Vagina (tissue), 2 donors: ENCODE results near the gene PRRT1.

ENCODE experiments used
- POLR2A ChIP-seq, 2 donors: fragments of 450-650 bp; IDR thresholded peaks; one replicate each; pipeline ENCODE4 v1.6.1; 2017; ENCODE audit warnings: antibody characterized with exemption in 2 of 2, mild to moderate bottlenecking in 2 of 2, moderate library complexity in 2 of 2
- TF ChIP-seq, protein P1 (sequence below), 3 experiments: fragments of 450-650 bp in 2 of 3; fragments of 200-600 bp in 1 of 3; sonication (generic) in 1 of 3; IDR thresholded peaks; one replicate each; pipeline ENCODE4 v1.5.1; 2017 to 2019; ENCODE audit warnings: antibody characterized with exemption in 3 of 3, mild to moderate bottlenecking in 2 of 3, moderate library complexity in 2 of 3

DNA sequence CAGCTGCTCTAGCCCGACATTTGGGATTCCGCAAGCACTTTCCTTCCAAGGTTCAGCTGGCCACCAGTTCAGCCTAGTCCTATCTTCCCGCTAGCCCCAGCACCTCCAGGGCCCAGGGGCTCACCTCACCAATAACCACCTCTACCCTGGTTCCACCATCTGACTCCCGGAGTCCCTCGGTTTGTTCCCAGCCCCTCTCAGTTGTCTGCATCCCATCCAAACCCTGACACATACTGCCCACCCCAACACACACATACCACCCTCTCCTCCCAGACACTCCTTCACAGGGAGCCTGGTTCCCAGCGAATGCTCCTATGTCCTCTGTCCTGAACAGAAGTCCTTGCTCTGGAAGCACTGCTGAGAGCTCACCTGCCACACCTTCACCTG, 43.0 kb downstream of the PRRT1 start:
- no peak for TF ChIP-seq POLR2A (IDR thresholded peaks at IDR 0.05)
- TF ChIP-seq, protein P1, sequence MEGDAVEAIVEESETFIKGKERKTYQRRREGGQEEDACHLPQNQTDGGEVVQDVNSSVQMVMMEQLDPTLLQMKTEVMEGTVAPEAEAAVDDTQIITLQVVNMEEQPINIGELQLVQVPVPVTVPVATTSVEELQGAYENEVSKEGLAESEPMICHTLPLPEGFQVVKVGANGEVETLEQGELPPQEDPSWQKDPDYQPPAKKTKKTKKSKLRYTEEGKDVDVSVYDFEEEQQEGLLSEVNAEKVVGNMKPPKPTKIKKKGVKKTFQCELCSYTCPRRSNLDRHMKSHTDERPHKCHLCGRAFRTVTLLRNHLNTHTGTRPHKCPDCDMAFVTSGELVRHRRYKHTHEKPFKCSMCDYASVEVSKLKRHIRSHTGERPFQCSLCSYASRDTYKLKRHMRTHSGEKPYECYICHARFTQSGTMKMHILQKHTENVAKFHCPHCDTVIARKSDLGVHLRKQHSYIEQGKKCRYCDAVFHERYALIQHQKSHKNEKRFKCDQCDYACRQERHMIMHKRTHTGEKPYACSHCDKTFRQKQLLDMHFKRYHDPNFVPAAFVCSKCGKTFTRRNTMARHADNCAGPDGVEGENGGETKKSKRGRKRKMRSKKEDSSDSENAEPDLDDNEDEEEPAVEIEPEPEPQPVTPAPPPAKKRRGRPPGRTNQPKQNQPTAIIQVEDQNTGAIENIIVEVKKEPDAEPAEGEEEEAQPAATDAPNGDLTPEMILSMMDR (IDR thresholded peaks at IDR 0.05): no peak
